GM21825 (cell line): ENCODE data around the gene DCP1A.
"Not testable (repeated sequence)": the region's sequence is repeated elsewhere in the genome, so short reads cannot be mapped to it uniquely, and the experiment has no call there.

Source experiments
- ATAC-seq: cut with Tn5 transposase; IDR thresholded peaks from one replicate; pipeline ENCODE4 v1.9.1; 2021; ENCODE audit warnings: mild to moderate bottlenecking, moderate library complexity; ENCODE audit not compliant: unreplicated experiment

DCP1A gene

DNA sequence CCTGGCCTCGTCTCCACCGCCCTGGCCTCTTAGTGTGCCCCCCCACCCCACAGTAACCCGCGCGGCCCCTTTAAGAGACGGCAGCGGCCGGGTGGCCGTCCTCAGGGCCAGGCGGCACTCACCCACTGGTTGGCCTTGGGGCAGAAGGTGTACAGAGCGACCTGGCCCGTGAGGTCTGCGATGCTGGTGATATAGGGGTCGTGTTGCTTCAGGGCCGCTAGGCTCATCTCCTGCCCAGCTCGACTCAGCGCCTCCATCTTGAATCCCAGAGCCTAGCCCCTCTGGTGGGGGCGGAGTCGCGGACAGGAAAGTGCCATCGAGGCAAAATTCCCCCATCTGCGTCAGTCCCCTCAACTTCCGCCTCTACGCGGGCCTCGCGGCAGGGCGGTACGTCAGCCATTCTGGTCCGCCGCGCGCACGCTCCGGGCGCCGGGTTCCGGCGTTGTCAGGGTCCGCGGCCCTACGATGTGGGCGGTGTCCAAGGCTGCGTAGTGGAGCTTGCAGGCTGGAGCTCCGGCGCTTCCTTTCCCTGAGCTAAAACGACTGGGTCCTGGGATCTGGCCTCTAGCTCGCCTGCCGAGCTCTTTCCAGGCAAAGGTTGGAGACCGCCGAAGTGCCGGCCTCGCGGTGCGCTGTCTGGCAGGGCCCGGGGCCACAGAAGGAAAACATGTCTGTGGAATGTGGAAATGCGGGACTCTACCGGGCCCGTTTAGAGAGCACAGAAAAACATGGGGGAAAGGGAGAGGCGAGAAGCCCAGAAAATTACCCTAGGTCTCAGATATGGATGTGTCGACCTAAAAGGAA, at the start of gene DCP1A:
Gene DCP1A, minus strand, starts transcription at position 283 of the 804 bp plus-strand sequence. Its CDS starts 26 bp downstream, at position 257.
- ATAC-seq: peak; percentile 95

DNA sequence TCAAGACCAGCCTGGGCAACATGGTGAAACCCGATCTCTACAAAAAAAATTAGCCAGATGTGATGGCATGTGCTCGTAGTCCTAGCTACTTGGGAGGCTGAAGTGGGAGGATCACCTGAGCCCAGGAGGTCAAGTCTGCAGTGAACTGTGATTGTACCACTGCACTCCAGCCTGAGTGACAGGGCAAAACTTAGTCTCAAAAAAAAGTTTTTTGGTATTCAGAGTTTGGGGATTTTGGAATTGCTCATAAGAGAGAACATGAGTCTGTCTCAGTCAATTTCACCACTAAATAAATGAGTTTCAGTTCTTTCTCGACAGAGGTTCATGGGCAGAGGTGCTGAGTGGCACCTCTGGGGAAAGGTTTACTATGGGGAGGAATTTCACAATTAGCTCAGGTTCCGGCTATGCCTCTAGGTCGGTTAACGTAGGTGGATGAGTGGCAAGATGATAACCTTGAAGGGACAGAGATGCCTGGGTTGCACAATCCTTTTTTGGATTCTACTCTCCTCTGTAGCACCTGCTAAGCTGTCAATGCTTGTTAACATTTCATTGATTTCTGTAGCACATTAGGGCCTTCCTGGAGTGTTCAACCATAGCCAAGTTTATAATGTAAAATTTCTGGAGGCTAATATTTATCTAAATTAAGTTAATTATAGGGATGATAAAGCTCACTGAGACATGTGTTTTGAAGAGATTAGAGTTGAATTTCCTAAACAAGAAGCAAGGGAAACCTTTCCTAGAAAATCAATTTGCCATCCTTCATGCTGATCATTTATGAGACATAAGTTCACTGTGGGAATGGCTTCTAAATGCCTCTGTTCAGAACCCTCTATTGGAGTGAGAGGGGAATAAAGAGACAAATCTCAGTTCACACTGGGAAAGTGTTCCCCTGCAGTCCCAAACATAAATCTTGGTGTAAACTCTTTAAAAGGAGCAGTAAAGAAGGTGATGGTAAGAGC, 37.4 kb upstream of the DCP1A start:
- ATAC-seq: no peak

- ATAC-seq: no peak
These were observed 34.8 kb upstream of the DCP1A start for GRCh38 chr3:53382106-53382505.

DNA sequence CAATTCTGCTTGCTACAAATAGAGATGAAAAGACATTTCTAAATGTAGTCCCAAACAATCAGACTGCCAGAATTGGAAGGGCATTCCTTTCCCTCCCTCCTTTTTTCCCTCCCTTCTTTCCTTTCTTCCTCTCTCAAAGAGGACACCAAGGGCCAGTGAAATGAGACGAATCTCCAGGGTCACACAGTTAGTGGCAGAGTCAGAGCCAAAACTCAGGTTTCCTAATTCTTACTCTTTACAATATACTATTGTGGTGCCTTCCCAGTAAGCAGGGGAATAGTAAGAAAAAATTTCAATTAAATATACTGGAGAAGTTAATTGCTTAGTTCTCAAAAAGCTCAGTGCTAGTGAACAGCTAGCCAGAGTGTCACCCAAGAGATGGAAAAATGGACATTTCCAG, 33.0 kb upstream of the DCP1A start:
- ATAC-seq: no peak

- ATAC-seq: no peak
These were observed 32.6 kb upstream of the DCP1A start for GRCh38 chr3:53379898-53380297.

- ATAC-seq: no peak
These were observed 30.5 kb upstream of the DCP1A start for GRCh38 chr3:53377794-53378193.

- ATAC-seq: no peak
These were observed 29.3 kb upstream of the DCP1A start for GRCh38 chr3:53376679-53377078.

DNA sequence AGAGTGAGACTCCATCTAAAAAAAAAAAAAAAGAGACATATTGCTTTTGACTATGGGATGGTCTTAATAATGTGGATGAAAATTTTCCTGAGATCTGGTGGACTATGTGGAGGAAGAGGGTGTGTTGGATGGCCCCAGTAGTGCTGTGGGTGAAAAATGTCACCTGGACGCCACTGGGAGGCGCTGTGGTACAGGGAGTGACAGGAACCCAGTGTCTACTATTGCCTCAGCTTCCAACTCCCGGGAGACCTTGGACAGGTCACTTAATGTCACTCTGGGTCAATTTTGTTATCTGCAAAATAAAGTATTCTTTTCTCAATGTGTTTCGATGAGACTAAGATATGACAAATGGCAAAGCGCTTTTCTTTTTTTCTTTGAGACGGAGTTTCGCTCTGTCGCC, 27.7 kb upstream of the DCP1A start:
- peak; percentile 58 for ATAC-seq

DNA sequence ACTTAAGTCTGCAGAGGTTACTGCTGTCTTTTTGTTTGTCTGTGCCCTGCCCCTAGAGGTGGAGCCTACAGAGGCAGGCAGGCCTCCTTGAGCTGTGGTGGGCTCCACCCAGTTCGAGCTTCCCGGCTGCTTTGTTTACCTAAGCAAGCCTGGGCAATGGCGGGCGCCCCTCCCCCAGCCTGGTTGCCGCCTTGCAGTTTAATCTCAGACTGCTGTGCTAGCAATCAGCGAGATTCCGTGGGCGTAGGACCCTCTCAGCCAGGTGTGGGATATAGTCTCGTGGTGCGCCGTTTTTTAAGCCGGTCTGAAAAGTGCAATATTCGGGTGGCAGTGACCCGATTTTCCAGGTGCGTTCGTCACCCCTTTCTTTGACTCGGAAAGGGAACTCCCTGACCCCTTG, 23.4 kb upstream of the DCP1A start:
- not testable (repeated sequence) for ATAC-seq

- no peak for ATAC-seq
These were observed 14.5 kb upstream of the DCP1A start for GRCh38 chr3:53361852-53362251.

- ATAC-seq: no peak
These were observed 10.1 kb upstream of the DCP1A start for GRCh38 chr3:53357458-53357857.

DNA sequence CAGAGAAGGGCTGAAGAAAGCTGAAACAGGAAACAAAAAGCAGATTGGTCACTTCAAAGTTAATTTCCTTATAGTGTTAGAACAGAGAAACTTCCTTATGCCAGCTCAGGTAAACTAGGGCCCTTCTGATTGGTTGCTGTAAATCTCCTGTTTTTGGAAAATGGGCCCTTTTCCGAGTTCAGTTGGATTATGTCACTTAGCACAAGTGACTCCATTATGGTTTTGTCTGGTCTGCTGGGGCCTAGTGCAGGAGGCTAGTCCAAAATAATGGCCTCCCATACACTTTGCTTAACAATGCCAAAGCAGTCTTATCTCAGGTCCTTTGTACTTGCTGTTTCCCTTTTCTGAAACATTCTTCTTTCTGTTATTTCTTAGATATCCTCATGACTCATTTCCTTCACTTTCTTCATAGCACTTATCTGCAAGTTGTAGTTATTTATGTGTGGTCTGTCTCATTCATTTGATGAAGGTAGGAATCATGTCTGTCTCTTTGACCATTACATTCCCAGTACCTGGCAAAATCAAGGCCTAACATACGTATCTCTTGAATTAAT, 7.7 kb upstream of the DCP1A start:
- ATAC-seq: no peak

- no peak for ATAC-seq
These were observed 5.9 kb upstream of the DCP1A start for GRCh38 chr3:53353202-53353601.

DNA sequence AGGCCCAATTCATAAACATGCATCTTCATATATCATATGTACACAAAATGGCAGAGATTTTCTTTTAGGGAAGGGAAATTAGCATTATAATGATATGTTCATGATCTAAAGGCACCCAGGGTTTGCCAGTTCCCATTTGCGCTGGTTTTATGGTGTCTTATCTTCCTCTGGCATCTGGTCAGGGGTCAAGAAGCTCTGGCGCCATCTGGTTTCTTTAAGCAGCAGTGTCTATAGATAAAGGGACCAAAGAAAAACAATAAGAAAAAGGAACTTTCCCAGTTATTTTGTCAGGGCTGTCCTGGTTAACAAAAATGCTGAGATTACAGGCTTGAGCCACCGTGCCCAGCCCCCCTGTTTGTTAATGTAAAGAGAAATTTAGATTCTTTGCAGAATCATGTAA, 3.3 kb upstream of the DCP1A start:
- ATAC-seq: no peak

GRCh38 chr3:53348118-53348517, 775 bp upstream of the DCP1A start:
- ATAC-seq: not testable (repeated sequence)

DNA sequence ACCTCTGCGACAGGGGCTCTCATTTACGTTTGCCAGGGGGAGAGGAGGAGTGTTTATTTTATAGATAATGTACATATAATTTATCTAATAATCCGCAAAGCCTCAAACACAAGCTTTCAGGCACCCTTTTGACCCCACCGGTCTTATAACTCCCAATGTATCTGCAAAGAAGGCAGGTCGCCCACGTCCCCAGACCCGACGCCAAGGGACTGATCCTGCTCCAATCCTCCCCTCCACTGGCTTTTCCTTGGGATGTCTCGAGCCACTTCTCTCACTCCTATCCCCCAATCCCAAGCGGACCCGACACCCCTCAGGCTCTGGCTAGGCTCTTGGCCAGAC, 452 bp downstream of the DCP1A start:
- peak; percentile 7 for ATAC-seq

- ATAC-seq: no peak
These were observed 829 bp downstream of the DCP1A start for GRCh38 chr3:53346514-53346913.

DNA sequence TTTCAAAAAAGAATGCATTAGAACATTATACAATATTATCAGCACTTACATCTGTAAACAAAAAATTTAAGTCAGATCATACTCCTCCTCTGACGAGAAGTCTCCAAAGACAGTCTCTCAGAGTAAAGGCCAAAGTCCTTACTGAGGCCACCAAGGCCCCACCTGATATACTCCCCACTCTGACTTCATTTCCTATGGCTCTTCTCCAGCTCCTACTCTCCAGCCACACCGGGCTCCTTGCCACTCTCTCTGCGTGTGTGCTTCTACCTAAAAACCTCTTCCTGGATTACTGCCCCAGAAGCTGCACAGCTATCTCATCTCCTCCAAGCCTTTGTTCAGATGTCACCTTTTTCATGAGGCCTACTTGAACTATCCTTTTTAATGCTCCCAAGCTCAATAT, 5.0 kb downstream of the DCP1A start:
- ATAC-seq: no peak

- no peak for ATAC-seq
These were observed 10.0 kb downstream of the DCP1A start for GRCh38 chr3:53337167-53337940.

DNA sequence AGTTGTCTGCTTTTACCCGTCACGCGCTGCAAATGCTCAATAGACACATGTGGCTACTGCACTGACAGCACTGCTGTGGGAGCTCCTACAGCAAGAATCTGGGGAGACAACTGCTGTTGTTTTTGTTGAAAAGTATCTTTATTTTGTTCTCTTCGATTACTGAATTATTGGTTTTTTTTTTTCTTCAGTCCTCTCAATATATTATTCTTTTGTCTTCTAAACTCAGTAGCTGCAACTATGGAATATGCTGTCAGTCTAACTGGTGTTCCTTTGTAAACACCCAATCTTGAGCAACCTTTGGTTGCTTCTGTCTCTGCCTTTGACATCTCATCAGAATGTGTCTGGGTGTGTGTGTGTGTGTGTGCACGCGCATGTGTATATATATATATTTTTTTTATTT, 12.6 kb downstream of the DCP1A start:
- no peak for ATAC-seq

GRCh38 chr3:53331871-53332270, 15.5 kb downstream of the DCP1A start:
- no peak for ATAC-seq
